ENCODE results near the gene RPL23. TPM values are rescaled to one million over a fixed set of nuclear protein-coding genes. Genes with fewer than 3 reads are reported as not detected.
A peak's percentile ranks its signal among the peaks of the same experiment; 100 is the strongest.

Gene RPL23
- total RNA-seq, 1 experiment from 2014 or later, result 1,631 TPM

DNA sequence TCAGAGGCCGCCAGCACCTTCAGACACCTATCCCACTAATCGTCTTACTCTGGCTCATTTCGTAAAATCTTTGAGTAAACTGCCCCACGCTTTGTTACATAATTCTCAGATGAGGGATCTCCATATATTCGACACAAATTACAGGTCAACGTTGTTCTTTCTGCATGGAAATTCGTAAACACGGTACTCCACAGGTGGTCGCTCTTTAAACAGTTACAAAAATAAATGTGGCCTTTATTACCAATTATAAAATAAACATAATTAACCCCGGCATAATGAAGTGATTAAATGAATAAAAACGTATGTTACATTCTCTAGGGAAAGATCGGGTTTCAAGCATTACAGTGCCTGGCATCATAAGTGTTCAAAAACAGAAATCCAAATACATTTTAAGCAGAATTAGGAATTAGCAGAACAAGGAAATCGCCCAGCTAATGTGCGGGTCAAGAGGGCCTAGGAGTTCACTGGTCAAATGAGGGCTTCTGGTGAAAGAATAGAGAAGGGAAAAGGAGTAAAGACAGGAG is 53.2 kb downstream of the RPL23 start:
- Histone ChIP-seq H2AFZ (ENCODE audit: low read depth, low read length, poor library complexity, severe bottlenecking) (no peak overlapping the region), H3K4me2 (ENCODE audit: low read length) (peak overlapping the region; percentile 88), H3K9ac (ENCODE audit: low read length) (peak overlapping the region; percentile 79), H3K9me3 (ENCODE audit: control insufficient read depth in 1 of 2, insufficient read depth in 1 of 2, low read depth in 1 of 2, low read length in 2 of 2) (no peaks in the 10 kb centered on the region), H3K27ac (ENCODE audit: low read depth, low read length) (peak overlapping the region; percentile 99), H4K20me1 (ENCODE audit: insufficient read depth) (no peaks in the 10 kb centered on the region), H3K79me2 (ENCODE audit: insufficient read depth, low read length) (peaks cover 39% of the 10 kb centered on the region), H3K9me2 (ENCODE audit: insufficient read depth) (no peaks in the 10 kb centered on the region), H3K27me3 (ENCODE audit: insufficient read depth, low read length) (no peaks in the 10 kb centered on the region), H3K36me3 (ENCODE audit: control insufficient read depth in 1 of 2, insufficient read depth in 2 of 2, low read length in 2 of 2) (peaks cover 21 to 22% of the 10 kb centered on the region in 2 experiments; a peak in 3 of 4 replicates), H3K4me3 (replicated peaks in 1 of 2; ENCODE audit: low read depth in 1 of 2, low read length in 2 of 2) (peak overlapping the region; percentile 53 to 85), H3K4me1 (ENCODE audit: control insufficient read depth in 1 of 2, insufficient read depth in 2 of 2, low read length in 2 of 2) (peaks cover 11 to 20% of the 10 kb centered on the region in 2 experiments)
- BruUV-seq (replicated peaks), result TSS peak; percentile 91
- TF ChIP-seq, protein P1, sequence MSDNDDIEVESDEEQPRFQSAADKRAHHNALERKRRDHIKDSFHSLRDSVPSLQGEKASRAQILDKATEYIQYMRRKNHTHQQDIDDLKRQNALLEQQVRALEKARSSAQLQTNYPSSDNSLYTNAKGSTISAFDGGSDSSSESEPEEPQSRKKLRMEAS (IDR thresholded peaks at IDR 0.05), result no peak; the same call in 1 of the 2 replicates
- TF ChIP-seq ELF1 (IDR thresholded peaks at IDR 0.05; ENCODE audit: borderline replicate concordance, low read depth) (no peak; the same call in 1 of the 2 replicates), POLR2A (IDR thresholded peaks at IDR 0.05; ENCODE audit: borderline replicate concordance, extremely low read depth, insufficient read depth, insufficient read length) (no peak), TCF7L2 (IDR thresholded peaks at IDR 0.05; ENCODE audit: borderline replicate concordance, extremely low read depth, insufficient read depth, insufficient read length) (no peak), SRF (IDR thresholded peaks at IDR 0.05; ENCODE audit: low read depth) (no peak), SIN3A (IDR thresholded peaks at IDR 0.05; ENCODE audit: low read depth) (no peak), ZNF274 (IDR thresholded peaks at IDR 0.05; ENCODE audit: low read depth, low read length) (no peak), ZFX (IDR thresholded peaks at IDR 0.05) (no peak), CEBPB (IDR thresholded peaks at IDR 0.05; ENCODE audit: low read depth) (no peak), JUND (IDR thresholded peaks at IDR 0.05) (no peak)
- TF ChIP-seq, protein P2, sequence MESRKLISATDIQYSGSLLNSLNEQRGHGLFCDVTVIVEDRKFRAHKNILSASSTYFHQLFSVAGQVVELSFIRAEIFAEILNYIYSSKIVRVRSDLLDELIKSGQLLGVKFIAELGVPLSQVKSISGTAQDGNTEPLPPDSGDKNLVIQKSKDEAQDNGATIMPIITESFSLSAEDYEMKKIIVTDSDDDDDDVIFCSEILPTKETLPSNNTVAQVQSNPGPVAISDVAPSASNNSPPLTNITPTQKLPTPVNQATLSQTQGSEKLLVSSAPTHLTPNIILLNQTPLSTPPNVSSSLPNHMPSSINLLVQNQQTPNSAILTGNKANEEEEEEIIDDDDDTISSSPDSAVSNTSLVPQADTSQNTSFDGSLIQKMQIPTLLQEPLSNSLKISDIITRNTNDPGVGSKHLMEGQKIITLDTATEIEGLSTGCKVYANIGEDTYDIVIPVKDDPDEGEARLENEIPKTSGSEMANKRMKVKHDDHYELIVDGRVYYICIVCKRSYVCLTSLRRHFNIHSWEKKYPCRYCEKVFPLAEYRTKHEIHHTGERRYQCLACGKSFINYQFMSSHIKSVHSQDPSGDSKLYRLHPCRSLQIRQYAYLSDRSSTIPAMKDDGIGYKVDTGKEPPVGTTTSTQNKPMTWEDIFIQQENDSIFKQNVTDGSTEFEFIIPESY (IDR thresholded peaks at IDR 0.05; ENCODE audit: extremely low read depth, insufficient replicate concordance, low read length), result no peak
- ATAC-seq (no peak), DNase-seq (ENCODE audit: low read depth, low spot score) (no peak)
- RAD21 ChIA-PET (ENCODE audit: low non-redundant PET in 1 of 2, low total read pairs in 2 of 2, uncharacterized antibody in 2 of 2, unreplicated experiment in 2 of 2), result no interaction called here
- POLR2A ChIA-PET, result no interaction called here
- CTCF ChIA-PET, result no interaction called here
- intact Hi-C loops (cut with micrococcal nuclease), result no loop called here
